Activated CD8-positive, alpha-beta memory T cell treated with anti-CD3 and anti-CD28 coated beads for 4 hours (primary cell): ENCODE data around the gene INSR.
"Not testable (repeated sequence)": the region's sequence is repeated elsewhere in the genome, so short reads cannot be mapped to it uniquely, and the experiment has no call there.

Experiments
- DNase-seq, 2 donors: peaks; one replicate each; pipeline ENCODE4 v3.0.0-alpha.2; 2020; ENCODE audit warnings: low read depth in 2 of 2

The INSR gene

GRCh38 chr19:7098701-7099596 is 195.3 kb downstream of the INSR start:
- DNase-seq: peak; percentile 72 to 75

- no peak for DNase-seq
These were observed 196.1 kb downstream of the INSR start for GRCh38 chr19:7098096-7098495.

- no peak for DNase-seq
These were observed 205.2 kb downstream of the INSR start for GRCh38 chr19:7088999-7089398.

- DNase-seq: no peak
These were observed 210.9 kb downstream of the INSR start for GRCh38 chr19:7083076-7083956.

- no peak for DNase-seq
These were observed 216.2 kb downstream of the INSR start for GRCh38 chr19:7078008-7078407.

GRCh38 chr19:7076151-7076550 is 218.1 kb downstream of the INSR start:
- no peak for DNase-seq

GRCh38 chr19:7074705-7075282 is 219.4 kb downstream of the INSR start:
- no peak for DNase-seq

- no peak for DNase-seq
These were observed 221.7 kb downstream of the INSR start for GRCh38 chr19:7072541-7072940.

- DNase-seq: no peak
These were observed 224.3 kb downstream of the INSR start for GRCh38 chr19:7069904-7070226.

GRCh38 chr19:7069042-7069903 is 224.9 kb downstream of the INSR start, which contains the start of gene ZNF557:
Gene ZNF557, plus strand, starts transcription at chr19:7069703. Its CDS starts 5,372 bp downstream, at chr19:7075075.
- DNase-seq: peak; percentile 98 to 99

GRCh38 chr19:7068599-7068998 is 225.6 kb downstream of the INSR start:
- no peak for DNase-seq

- no peak for DNase-seq
These were observed 226.5 kb downstream of the INSR start for GRCh38 chr19:7067716-7068115.

- not testable (repeated sequence) for DNase-seq
These were observed 227.1 kb downstream of the INSR start for GRCh38 chr19:7067122-7067521.

GRCh38 chr19:7063764-7064418 is 230.3 kb downstream of the INSR start:
- DNase-seq: no peak

- no peak for DNase-seq
These were observed 230.9 kb downstream of the INSR start for GRCh38 chr19:7063339-7063738.
